Natural killer cell treated with Interleukin-12 subunit alpha and Interleukin-12 subunit beta and Interleukin-15 and Interleukin-18, amount 100 ng/mL, for 72 hours (primary cell): ENCODE data around the gene BABAM1. TPM values are rescaled to one million over a fixed set of nuclear protein-coding genes. Genes with fewer than 3 reads are reported as not detected.
A peak's percentile ranks its signal among the peaks of the same experiment; 100 is the strongest.

Experiments
- ATAC-seq, 2 donors: fragments of 150-1000 bp; cut with Tn5 transposase in 1 of 2; sonication (Bioruptor Pico), chemical (Tn5 transposase) in 1 of 2; 2 replicates each; pipeline ENCODE4 v1.10.0; 2021
- DNase-seq: peaks from one replicate; pipeline ENCODE4 v3.0.0; 2022; ENCODE audit warnings: low spot score
- H3K27ac Mint-ChIP-seq, 2 donors: 1 replicate in 1 of 2; 2 replicates in 1 of 2; pipeline ENCODE4 v1.8.0; 2022; ENCODE audit warnings: mixed read lengths in 2 of 2, mild to moderate bottlenecking in 1 of 2, moderate library complexity in 1 of 2
- H3K27me3 Mint-ChIP-seq, 2 donors: 1 replicate in 1 of 2; 2 replicates in 1 of 2; pipeline ENCODE4 v1.8.0; 2022; ENCODE audit warnings: mixed read lengths in 2 of 2
- H3K36me3 Mint-ChIP-seq: one replicate; pipeline ENCODE4 v1.8.0; 2022; ENCODE audit warnings: mixed read lengths
- H3K4me1 Mint-ChIP-seq, 2 donors: 1 replicate in 1 of 2; 2 replicates in 1 of 2; pipeline ENCODE4 v1.8.0; 2022; ENCODE audit warnings: low read depth in 2 of 2, mixed read lengths in 2 of 2, mild to moderate bottlenecking in 1 of 2
- H3K4me3 Mint-ChIP-seq: one replicate; pipeline ENCODE4 v1.8.0; 2022; ENCODE audit warnings: mixed read lengths
- H3K9me3 Mint-ChIP-seq: 2 replicates; pipeline ENCODE4 v1.8.0; 2022; ENCODE audit warnings: mixed read lengths
- total RNA-seq, 2 donors: library from RNA; stranded (reverse); gene quantifications; one replicate each; pipeline ENCODE4 v1.2.3, GENCODE V29; 2022

BABAM1 gene
- total RNA-seq, 2 donors from 2014 or later, result 90.1 to 143 TPM

DNA sequence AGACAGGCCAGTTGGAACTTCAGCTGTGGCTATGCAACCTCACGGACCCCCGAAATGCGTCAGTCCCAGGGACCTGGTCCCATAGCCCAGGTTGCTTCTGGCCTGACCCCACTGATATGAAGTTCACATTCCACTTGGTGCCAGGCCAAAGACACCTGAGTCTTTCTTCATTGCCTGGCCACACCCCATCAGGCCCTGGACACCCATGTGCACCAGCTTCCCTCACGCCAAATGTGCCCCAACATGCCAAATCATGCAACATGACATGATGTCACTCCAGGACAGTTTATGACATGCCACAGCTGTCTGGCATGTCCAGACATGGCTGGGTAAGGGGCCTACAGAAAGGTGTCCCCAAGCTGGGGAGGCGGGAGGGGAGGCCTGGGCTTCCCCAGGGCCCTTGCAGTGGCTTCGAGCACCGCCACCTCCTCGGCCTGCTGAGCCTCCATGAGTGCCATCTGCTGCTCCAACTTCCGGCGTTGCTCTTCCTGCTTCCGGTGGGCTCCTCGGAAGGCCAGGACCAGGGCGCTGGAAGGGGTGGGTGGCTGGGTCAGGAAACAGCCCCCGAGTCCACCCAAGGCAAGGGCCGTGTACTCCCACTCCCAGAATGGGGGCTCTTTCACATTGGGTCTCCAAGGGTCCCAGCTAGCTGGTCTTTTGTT is 17.2 kb upstream of the BABAM1 start:
- H3K36me3 Mint-ChIP-seq, result no peaks in the 10 kb centered on the region
- ATAC-seq (no peak), DNase-seq (no peak)
- peaks cover 6% of the 10 kb centered on the region in 2 donors for H3K4me1 Mint-ChIP-seq
- H3K4me3 Mint-ChIP-seq, result no peak overlapping the region
- no peak overlapping the region for H3K27ac Mint-ChIP-seq
- H3K9me3 Mint-ChIP-seq, result no peaks in the 10 kb centered on the region
- no peaks in the 10 kb centered on the region for H3K27me3 Mint-ChIP-seq

GRCh38 chr19:17254636-17255035 is 12.6 kb upstream of the BABAM1 start:
- no peak for ATAC-seq
- Mint-ChIP-seq H3K27ac (no peak overlapping the region), H3K4me1 (no peaks in the 10 kb centered on the region), H3K36me3 (no peaks in the 10 kb centered on the region), H3K4me3 (no peak overlapping the region), H3K27me3 (peaks cover 0 to 2% of the 10 kb centered on the region in 2 donors), H3K9me3 (no peaks in the 10 kb centered on the region)
- no peak for DNase-seq

DNA sequence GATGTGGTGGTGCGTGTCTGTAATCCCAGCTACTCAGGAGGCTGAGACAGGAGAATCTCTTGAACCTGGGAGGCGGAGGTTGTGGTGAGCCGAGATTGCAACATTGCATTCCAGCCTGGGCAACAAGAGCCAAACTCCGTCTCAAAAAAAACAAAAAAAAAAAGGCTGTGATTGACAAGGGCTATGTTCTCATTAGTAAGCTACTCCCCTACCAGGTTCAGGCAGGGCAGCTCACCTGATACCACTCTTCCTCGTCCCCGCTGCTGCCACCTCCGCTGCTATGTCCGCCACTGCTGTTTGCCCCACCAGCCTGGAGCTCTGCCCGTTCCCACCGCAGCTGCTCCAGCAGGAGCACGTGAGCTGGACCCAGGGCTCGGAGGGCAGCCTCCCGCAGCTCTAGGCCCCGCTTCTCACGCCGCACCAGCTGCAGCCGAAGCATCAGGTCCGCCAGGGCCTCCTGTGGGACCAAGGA is 12.1 kb upstream of the BABAM1 start:
- no peak for ATAC-seq
- no peak overlapping the region for H3K27ac Mint-ChIP-seq
- peaks cover 0 to 2% of the 10 kb centered on the region in 2 donors for H3K27me3 Mint-ChIP-seq
- H3K9me3 Mint-ChIP-seq, result no peaks in the 10 kb centered on the region
- no peak overlapping the region for H3K4me3 Mint-ChIP-seq
- DNase-seq, result no peak
- H3K36me3 Mint-ChIP-seq, result no peaks in the 10 kb centered on the region
- H3K4me1 Mint-ChIP-seq, result no peaks in the 10 kb centered on the region

GRCh38 chr19:17256130-17256529 is 11.1 kb upstream of the BABAM1 start:
- Mint-ChIP-seq H3K36me3 (no peaks in the 10 kb centered on the region), H3K27me3 (peaks cover 0 to 5% of the 10 kb centered on the region in 2 donors), H3K9me3 (no peaks in the 10 kb centered on the region), H3K27ac (no peak overlapping the region), H3K4me3 (no peak overlapping the region), H3K4me1 (peaks cover 5 to 6% of the 10 kb centered on the region in 2 donors)
- ATAC-seq, result no peak
- no peak for DNase-seq

DNA sequence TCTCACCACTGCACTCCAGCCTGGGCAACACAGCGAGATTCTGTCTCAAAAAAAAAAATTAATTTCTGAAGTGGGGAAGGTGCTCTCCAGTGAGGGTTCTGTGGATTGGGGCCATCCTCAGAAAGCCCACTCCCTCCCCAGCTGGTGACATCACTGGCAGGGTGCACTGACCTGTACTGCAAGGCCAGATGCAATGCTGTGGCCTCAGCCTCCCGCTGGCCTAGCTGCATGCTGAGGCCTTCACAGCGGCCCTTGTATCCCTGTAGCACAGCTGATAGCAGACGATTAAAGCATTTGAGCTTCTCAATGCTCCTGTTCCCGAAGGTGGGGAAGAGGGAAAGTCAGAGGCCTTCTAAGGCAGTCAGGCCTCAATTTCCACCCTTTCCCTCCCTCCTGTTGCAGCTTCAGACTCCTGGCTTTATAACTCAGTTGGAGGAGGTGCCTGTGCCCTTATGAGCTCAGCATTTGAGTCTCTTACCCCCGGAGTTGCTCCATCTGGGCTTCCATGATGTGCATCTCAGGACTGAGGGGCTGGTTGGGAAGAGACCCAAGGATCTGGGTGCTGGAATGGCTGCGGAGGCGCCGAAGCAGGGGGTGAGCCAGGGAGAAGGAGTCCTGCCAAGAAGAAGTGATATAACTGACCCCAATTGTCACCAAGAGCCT is 8.0 kb upstream of the BABAM1 start:
- Mint-ChIP-seq H3K4me1 (peaks cover 6 to 7% of the 10 kb centered on the region in 2 donors), H3K27ac (no peak overlapping the region), H3K27me3 (peaks cover 0 to 5% of the 10 kb centered on the region in 2 donors), H3K4me3 (no peak overlapping the region), H3K36me3 (no peaks in the 10 kb centered on the region), H3K9me3 (no peaks in the 10 kb centered on the region)
- ATAC-seq, result no peak
- no peak for DNase-seq

GRCh38 chr19:17259934-17260333 is 7.3 kb upstream of the BABAM1 start:
- DNase-seq, result no peak
- H3K4me1 Mint-ChIP-seq, result peaks cover 6 to 7% of the 10 kb centered on the region in 2 donors
- no peak overlapping the region for H3K4me3 Mint-ChIP-seq
- no peak overlapping the region for H3K27ac Mint-ChIP-seq
- no peaks in the 10 kb centered on the region for H3K9me3 Mint-ChIP-seq
- ATAC-seq, result no peak
- H3K36me3 Mint-ChIP-seq, result no peaks in the 10 kb centered on the region
- peaks cover 0 to 5% of the 10 kb centered on the region in 2 donors for H3K27me3 Mint-ChIP-seq

DNA sequence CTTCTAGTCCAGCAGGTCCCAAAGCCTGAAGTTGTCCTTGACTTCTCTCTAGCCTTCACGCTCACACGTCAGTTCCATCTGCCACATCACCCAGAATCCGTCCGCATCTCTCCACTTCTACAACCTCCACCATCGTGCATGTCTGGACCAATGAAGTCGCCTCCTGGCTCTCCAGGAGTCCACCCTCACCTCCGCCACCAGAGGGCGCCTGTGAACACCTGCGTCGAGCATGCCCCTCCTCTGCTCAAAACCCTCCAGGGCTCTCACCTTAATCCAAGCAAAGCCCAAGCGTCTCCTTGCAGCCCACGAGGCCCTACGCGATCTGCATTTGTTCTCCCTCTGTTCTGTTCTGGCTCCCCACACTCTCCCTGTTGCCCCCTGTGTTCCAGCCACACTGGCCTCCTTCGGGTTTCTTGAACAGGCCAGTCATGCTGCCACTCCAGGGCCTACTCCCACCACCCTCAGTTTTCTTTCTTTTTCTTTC is 6.4 kb upstream of the BABAM1 start:
- H3K4me1 Mint-ChIP-seq, result peaks cover 6 to 7% of the 10 kb centered on the region in 2 donors
- no peak overlapping the region for H3K4me3 Mint-ChIP-seq
- peak; percentile 91 for DNase-seq
- H3K27ac Mint-ChIP-seq, result no peak overlapping the region
- no peaks in the 10 kb centered on the region for H3K9me3 Mint-ChIP-seq
- peaks cover 0 to 2% of the 10 kb centered on the region in 2 donors for H3K27me3 Mint-ChIP-seq
- H3K36me3 Mint-ChIP-seq, result no peaks in the 10 kb centered on the region
- ATAC-seq, result peak; percentile 93 to 96

DNA sequence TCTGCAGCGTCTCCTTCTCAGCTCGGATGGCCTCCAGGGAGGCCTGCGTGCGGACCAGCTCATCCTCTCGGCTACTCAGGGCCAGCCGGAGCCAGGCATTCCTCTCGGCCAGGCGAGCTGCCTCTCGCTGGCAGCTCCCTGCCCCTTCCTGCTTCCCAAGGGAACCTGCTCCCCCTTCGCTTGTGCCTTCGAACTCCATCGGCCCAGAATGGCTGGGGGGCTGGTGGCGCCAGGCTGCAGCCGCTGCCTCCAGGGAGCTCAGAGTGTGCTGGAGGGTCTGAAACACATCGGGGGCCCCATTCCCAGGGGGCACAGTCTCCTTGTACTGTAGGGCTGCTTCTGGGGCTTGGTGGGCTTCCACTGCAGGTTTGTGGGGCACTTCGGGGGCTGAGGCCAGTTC is 4.7 kb upstream of the BABAM1 start:
- no peak overlapping the region for H3K4me3 Mint-ChIP-seq
- H3K27me3 Mint-ChIP-seq, result peaks cover 0 to 2% of the 10 kb centered on the region in 2 donors
- H3K36me3 Mint-ChIP-seq, result no peaks in the 10 kb centered on the region
- no peaks in the 10 kb centered on the region for H3K9me3 Mint-ChIP-seq
- H3K27ac Mint-ChIP-seq, result no peak overlapping the region
- ATAC-seq (no peak), DNase-seq (no peak)
- peaks cover 12 to 13% of the 10 kb centered on the region in 2 donors for H3K4me1 Mint-ChIP-seq

DNA sequence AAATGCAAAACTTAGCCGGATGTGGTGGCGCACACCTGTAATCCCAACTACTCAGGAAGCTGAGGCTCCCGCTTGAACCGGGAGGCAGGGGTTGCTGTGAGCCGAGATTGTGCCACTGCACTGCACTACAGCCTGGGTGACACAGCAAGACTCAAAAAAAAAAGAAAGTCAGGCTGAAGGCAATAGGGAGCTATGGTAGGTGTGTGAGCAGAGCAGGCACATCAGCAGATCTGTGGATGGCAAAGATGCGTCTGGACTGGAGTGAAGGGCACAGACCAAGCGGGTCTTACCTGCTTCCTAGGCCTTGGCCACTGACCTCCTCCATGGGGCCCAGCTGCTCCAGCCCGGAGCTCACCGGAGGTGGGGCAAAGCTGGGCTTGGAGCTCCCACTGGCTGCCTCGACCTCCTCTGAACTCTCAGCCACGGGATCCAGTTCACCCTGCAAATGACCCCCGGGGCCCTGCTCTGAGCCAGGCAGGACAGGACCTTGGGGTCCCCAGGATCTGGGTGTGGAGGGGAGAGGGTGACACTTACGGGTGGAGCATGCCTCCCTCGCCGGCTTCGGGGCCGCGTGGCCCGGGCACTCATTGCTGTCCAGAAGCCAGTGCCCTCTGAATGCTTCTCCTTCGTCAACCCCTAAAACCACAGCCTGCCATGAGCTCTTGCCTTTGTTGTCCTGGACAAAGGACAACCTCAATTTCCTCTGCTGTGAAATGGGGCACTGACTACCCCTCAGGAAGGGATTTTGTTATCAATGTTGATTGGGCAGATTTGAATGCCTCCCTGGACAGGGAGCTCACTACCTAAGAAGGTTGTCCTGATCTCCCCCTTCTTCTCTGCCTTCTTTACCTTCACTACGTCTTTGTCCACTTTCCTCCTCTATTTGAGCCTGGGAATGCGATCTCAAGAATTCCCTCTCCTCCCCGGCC is 3.3 kb upstream of the BABAM1 start:
- no peak overlapping the region for H3K4me3 Mint-ChIP-seq
- DNase-seq, result no peak
- no peak for ATAC-seq
- peaks cover 0 to 2% of the 10 kb centered on the region in 2 donors for H3K27me3 Mint-ChIP-seq
- H3K4me1 Mint-ChIP-seq, result peaks cover 17 to 19% of the 10 kb centered on the region in 2 donors
- no peaks in the 10 kb centered on the region for H3K36me3 Mint-ChIP-seq
- H3K27ac Mint-ChIP-seq, result no peak overlapping the region
- H3K9me3 Mint-ChIP-seq, result no peaks in the 10 kb centered on the region

DNA sequence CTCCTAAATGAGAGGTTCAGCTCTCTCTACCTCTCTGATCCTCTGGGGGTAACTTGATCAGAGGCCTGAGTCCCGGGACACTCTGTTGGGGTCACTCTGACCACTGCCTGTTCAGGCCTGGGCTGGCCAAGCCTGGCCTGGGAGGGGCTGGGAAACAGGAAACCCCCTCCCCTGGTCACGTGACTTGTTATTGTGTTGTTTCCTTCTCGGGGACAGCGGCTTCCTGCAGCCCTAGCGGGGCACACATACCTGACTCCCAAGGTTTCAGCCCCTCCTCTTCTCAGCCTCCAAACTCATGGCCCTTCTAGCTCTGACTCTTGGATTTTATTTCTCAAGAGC is 2.6 kb upstream of the BABAM1 start, which contains the start of gene USHBP1:
Gene USHBP1, minus strand, starts transcription at position 105 of the 339 bp plus-strand sequence. CDS start 446 bp downstream, outside the sequence.
- H3K4me3 Mint-ChIP-seq, result no peak within 1 kb of the TSS

GRCh38 chr19:17266026-17266425 is 1.2 kb upstream of the BABAM1 start:
- Mint-ChIP-seq H3K27me3 (no peaks in the 10 kb centered on the region), H3K27ac (no peak overlapping the region), H3K9me3 (no peaks in the 10 kb centered on the region), H3K4me3 (no peak overlapping the region), H3K4me1 (peaks cover 12 to 18% of the 10 kb centered on the region in 2 donors), H3K36me3 (no peaks in the 10 kb centered on the region)
- no peak for DNase-seq
- no peak for ATAC-seq

More for the DNA sequence above, 2.6 kb upstream of the BABAM1 start, which contains the start of gene USHBP1:
- no peak for ATAC-seq
- Mint-ChIP-seq H3K27me3 (peaks cover 0 to 2% of the 10 kb centered on the region in 2 donors), H3K9me3 (no peaks in the 10 kb centered on the region), H3K4me1 (peaks cover 17 to 19% of the 10 kb centered on the region in 2 donors), H3K27ac (no peak within 1 kb of the TSS), H3K36me3 (no peaks in the 10 kb centered on the region)
- DNase-seq, result no peak

GRCh38 chr19:17266589-17266974 is 661 bp upstream of the BABAM1 start:
- no peaks in the 10 kb centered on the region for H3K27me3 Mint-ChIP-seq
- peaks cover 11 to 17% of the 10 kb centered on the region in 2 donors for H3K4me1 Mint-ChIP-seq
- H3K4me3 Mint-ChIP-seq, result peak overlapping the region; percentile 72
- no peak for DNase-seq
- H3K27ac Mint-ChIP-seq, result peak overlapping the region; percentile 39 to 67
- no peaks in the 10 kb centered on the region for H3K36me3 Mint-ChIP-seq
- H3K9me3 Mint-ChIP-seq, result no peaks in the 10 kb centered on the region
- no peak for ATAC-seq

- no peaks in the 10 kb centered on the region for H3K36me3 Mint-ChIP-seq
- H3K27me3 Mint-ChIP-seq, result no peaks in the 10 kb centered on the region
- DNase-seq, result no peak
- peak overlapping the region; percentile 72 for H3K4me3 Mint-ChIP-seq
- peak overlapping the region in 1 of 2 donors; percentile 39 for H3K27ac Mint-ChIP-seq
- no peaks in the 10 kb centered on the region for H3K9me3 Mint-ChIP-seq
- no peak for ATAC-seq
- H3K4me1 Mint-ChIP-seq, result peaks cover 11 to 15% of the 10 kb centered on the region in 2 donors
Observed at GRCh38 chr19:17268754-17269153, 1.5 kb downstream of the BABAM1 start.
